Activated CD4-positive, alpha-beta T cell treated with anti-CD3 and anti-CD28 coated beads for 48 hours (primary cell): ENCODE data around the gene RUVBL2.
"Not testable (repeated sequence)": the region's sequence is repeated elsewhere in the genome, so short reads cannot be mapped to it uniquely, and the experiment has no call there.

ENCODE experiments used
- DNase-seq: peaks from one replicate; pipeline ENCODE4 v3.0.0-alpha.2; 2020

RUVBL2 gene

GRCh38 chr19:49018388-49019241, 24.9 kb downstream of the RUVBL2 start:
- DNase-seq = not testable (repeated sequence)

- DNase-seq = peak; percentile 79
Measured at GRCh38 chr19:49019242-49019932, 25.7 kb downstream of the RUVBL2 start.

- no peak for DNase-seq
Measured at GRCh38 chr19:49020342-49020741, 26.7 kb downstream of the RUVBL2 start.

- no peak for DNase-seq
Measured at GRCh38 chr19:49020931-49021895, 27.5 kb downstream of the RUVBL2 start.

- no peak for DNase-seq
Measured at GRCh38 chr19:49022116-49022515, 28.4 kb downstream of the RUVBL2 start.

- DNase-seq = not testable (repeated sequence)
Measured at GRCh38 chr19:49024233-49024632, 30.5 kb downstream of the RUVBL2 start, which contains the start of gene CGB3. TSS of gene CGB3 (minus strand) at chr19:49024333. CDS start at chr19:49023971, 362 bp downstream.

GRCh38 chr19:49025088-49025487, 31.4 kb downstream of the RUVBL2 start:
- not testable (repeated sequence) for DNase-seq

- not testable (repeated sequence) for DNase-seq
Measured at GRCh38 chr19:49025599-49025998, 31.9 kb downstream of the RUVBL2 start.

- not testable (repeated sequence) for DNase-seq
Measured at GRCh38 chr19:49028686-49029085, 35.0 kb downstream of the RUVBL2 start.

- not testable (repeated sequence) for DNase-seq
Measured at GRCh38 chr19:49029749-49030148, 36.1 kb downstream of the RUVBL2 start.

- DNase-seq = not testable (repeated sequence)
Measured at GRCh38 chr19:49030323-49030722, 36.6 kb downstream of the RUVBL2 start.

- peak; percentile 91 for DNase-seq
Measured at GRCh38 chr19:49031642-49032301, 38.1 kb downstream of the RUVBL2 start, which contains the start of gene CGB2. TSS of gene CGB2 (plus strand) at chr19:49031890. CDS start at chr19:49032096, 206 bp downstream.

- peak; percentile 82 for DNase-seq
Measured at GRCh38 chr19:49036815-49037214, 43.1 kb downstream of the RUVBL2 start, which contains the start of gene CGB1. TSS of gene CGB1 (minus strand) at chr19:49036895. CDS start at chr19:49036711, 184 bp downstream.

GRCh38 chr19:49038111-49038510, 44.4 kb downstream of the RUVBL2 start:
- not testable (repeated sequence) for DNase-seq

- not testable (repeated sequence) for DNase-seq
Measured at GRCh38 chr19:49038557-49039276, 45.0 kb downstream of the RUVBL2 start.

- DNase-seq = not testable (repeated sequence)
Measured at GRCh38 chr19:49039736-49040135, 46.0 kb downstream of the RUVBL2 start.

GRCh38 chr19:49042177-49042576, 48.5 kb downstream of the RUVBL2 start:
- DNase-seq = no peak

- not testable (repeated sequence) for DNase-seq
Measured at GRCh38 chr19:49042666-49043065, 49.0 kb downstream of the RUVBL2 start.

- not testable (repeated sequence) for DNase-seq
Measured at GRCh38 chr19:49043548-49043947, 49.9 kb downstream of the RUVBL2 start, which contains the start of gene CGB5. TSS of gene CGB5 (plus strand) at chr19:49043848. CDS start at chr19:49044210, 362 bp downstream.

GRCh38 chr19:49049011-49049410, 55.3 kb downstream of the RUVBL2 start, which contains the start of gene CGB8:
TSS of gene CGB8 (minus strand) at chr19:49049111. CDS start at chr19:49048739, 372 bp downstream.
- DNase-seq = not testable (repeated sequence)

GRCh38 chr19:49049834-49050233, 56.1 kb downstream of the RUVBL2 start:
- not testable (repeated sequence) for DNase-seq
